DND-41 (cell line): ENCODE measurements around the gene B4GALT6.

Experiments used
- ATAC-seq: fragments of 200-7000 bp; cut with Tn5 transposase; 3 replicates; pipeline ENCODE4 v1.9.1; 2021; ENCODE audit warnings: low read depth; ENCODE audit not compliant: insufficient read depth
- DNase-seq: peaks from one replicate; pipeline ENCODE4 v3.0.0-alpha.2; 2020
- H2AFZ ChIP-seq: 2 replicates; pipeline ENCODE4 v1.6.0; 2012; ENCODE audit warnings: low read depth, low read length
- H3K27ac ChIP-seq: 2 replicates; pipeline ENCODE4 v1.5.1; 2012; ENCODE audit warnings: low read length, inconsistent platforms
- H3K27me3 ChIP-seq: fragments of 200-600 bp; sonication (generic); 2 replicates; pipeline ENCODE4 v1.6.0; 2012; ENCODE audit warnings: low read length, mild to moderate bottlenecking, inconsistent platforms; ENCODE audit not compliant: insufficient read depth, poor library complexity
- H3K36me3 ChIP-seq: 2 replicates; pipeline ENCODE4 v1.5.1; 2012; ENCODE audit warnings: low read length, inconsistent platforms; ENCODE audit not compliant: insufficient read depth
- H3K4me1 ChIP-seq: 2 replicates; pipeline ENCODE4 v1.5.1; 2012; ENCODE audit warnings: mild to moderate bottlenecking, low read length; ENCODE audit not compliant: insufficient read depth
- H3K4me2 ChIP-seq: 2 replicates; pipeline ENCODE4 v1.6.0; 2012; ENCODE audit warnings: mild to moderate bottlenecking, moderate library complexity, low read length, inconsistent platforms; ENCODE audit not compliant: insufficient read depth
- H3K4me3 ChIP-seq, 2 experiments: fragments of 200-600 bp in 1 of 2; shearing (Covaris generic) in 1 of 2; 2 replicates each; pipeline ENCODE4 v1.5.1; 2012 to 2016; ENCODE audit warnings: inconsistent platforms in 2 of 2, low read length in 2 of 2, mild to moderate bottlenecking in 2 of 2, low read depth in 1 of 2, moderate library complexity in 1 of 2
- H3K79me2 ChIP-seq: 2 replicates; pipeline ENCODE4 v1.6.0; 2012; ENCODE audit warnings: low read length, inconsistent platforms; ENCODE audit not compliant: insufficient read depth
- H3K9ac ChIP-seq: 2 replicates; pipeline ENCODE4 v1.6.0; 2012; ENCODE audit warnings: low read depth, mild to moderate bottlenecking, inconsistent platforms, low read length, moderate library complexity
- H3K9me3 ChIP-seq: 2 replicates; pipeline ENCODE4 v1.5.1; 2012; ENCODE audit warnings: low read length, moderate library complexity, mild to moderate bottlenecking, inconsistent platforms; ENCODE audit not compliant: insufficient read depth, severe bottlenecking
- H4K20me1 ChIP-seq: 2 replicates; pipeline ENCODE4 v1.6.0; 2012; ENCODE audit warnings: low read length; ENCODE audit not compliant: insufficient read depth
- CTCF ChIP-seq: IDR thresholded peaks from 2 replicates; pipeline ENCODE4 v1.5.1; 2012; ENCODE audit warnings: borderline replicate concordance, low read length, moderate library complexity, mild to moderate bottlenecking; ENCODE audit not compliant: poor library complexity, severe bottlenecking; ENCODE audit errors: extremely low read depth
- EZH2 ChIP-seq: IDR thresholded peaks from 3 replicates; pipeline ENCODE4 v1.6.1; 2012; ENCODE audit warnings: borderline replicate concordance, low read depth, mild to moderate bottlenecking, moderate library complexity, low read length, inconsistent platforms; ENCODE audit not compliant: severe bottlenecking

The B4GALT6 gene

GRCh38 chr18:31649978-31650719 is 34.2 kb downstream of the B4GALT6 start:
- Histone ChIP-seq H3K9ac (no peak overlapping the region), H3K79me2 (no peaks in the 10 kb centered on the region), H2AFZ (no peak overlapping the region), H3K9me3 (no peaks in the 10 kb centered on the region), H3K27ac (no peak overlapping the region), H3K4me1 (no peaks in the 10 kb centered on the region), H3K4me3 (no peak overlapping the region), H3K36me3 (peaks cover 8% of the 10 kb centered on the region), H4K20me1 (peaks cover 3% of the 10 kb centered on the region; the same call in 1 of the 2 replicates), H3K27me3 (no peaks in the 10 kb centered on the region), H3K4me2 (no peak overlapping the region)
- DNase-seq (no peak), ATAC-seq (0 out of 3 replicates have a peak, but pooled peaks have one; percentile 9)
- TF ChIP-seq CTCF (no peak), EZH2 (no peak)

- Histone ChIP-seq H3K9me3 (no peaks in the 10 kb centered on the region), H3K4me2 (no peak overlapping the region), H3K79me2 (no peaks in the 10 kb centered on the region), H4K20me1 (peaks cover 3% of the 10 kb centered on the region; the same call in 1 of the 2 replicates), H3K27ac (no peak overlapping the region), H3K4me3 (no peak overlapping the region), H2AFZ (no peak overlapping the region), H3K9ac (no peak overlapping the region), H3K27me3 (no peaks in the 10 kb centered on the region), H3K36me3 (peaks cover 6% of the 10 kb centered on the region), H3K4me1 (no peaks in the 10 kb centered on the region)
- DNase-seq (no peak), ATAC-seq (no peak)
- TF ChIP-seq EZH2 (no peak), CTCF (no peak)
Observed at GRCh38 chr18:31649449-31649848, 34.9 kb downstream of the B4GALT6 start.

GRCh38 chr18:31648966-31649429 is 35.4 kb downstream of the B4GALT6 start:
- H3K4me3 ChIP-seq = no peak overlapping the region
- H2AFZ ChIP-seq = no peak overlapping the region
- no peaks in the 10 kb centered on the region for H3K27me3 ChIP-seq
- H3K4me2 ChIP-seq = no peak overlapping the region
- peaks cover 3% of the 10 kb centered on the region; the same call in 1 of the 2 replicates for H4K20me1 ChIP-seq
- no peak overlapping the region for H3K9ac ChIP-seq
- peaks cover 8% of the 10 kb centered on the region for H3K36me3 ChIP-seq
- no peaks in the 10 kb centered on the region for H3K4me1 ChIP-seq
- TF ChIP-seq EZH2 (no peak), CTCF (no peak)
- H3K27ac ChIP-seq = no peak overlapping the region
- ATAC-seq (no peak), DNase-seq (no peak)
- no peaks in the 10 kb centered on the region for H3K79me2 ChIP-seq
- H3K9me3 ChIP-seq = no peaks in the 10 kb centered on the region
